HepG2 (cell line): ENCODE results near the gene RNU6-8. TPM values are rescaled to one million over a fixed set of nuclear protein-coding genes. Genes with fewer than 3 reads are reported as not detected.
A peak's percentile ranks its signal among the peaks of the same experiment; 100 is the strongest.

ENCODE experiments used
- ATAC-seq: fragments of 200-7000 bp; cut with Tn5 transposase; 3 replicates; pipeline ENCODE4 v1.9.1; 2020; ENCODE audit warnings: mild to moderate bottlenecking, moderate library complexity
- Bru-seq: library from RNA; stranded (reverse); fragments of 400-500 nt; gene quantifications from one replicate; lab custom pipeline; 2021; lab: Mats Ljungman, UMichigan
- BruChase-seq, 2 experiments: library from RNA; stranded (reverse); fragments of 400-500 nt; gene quantifications; one replicate each; lab custom pipeline; 2021; lab: Mats Ljungman, UMichigan
- BruUV-seq: library from RNA; stranded (reverse); fragments of 400-500 nt; replicated peaks from 2 replicates; lab custom pipeline; 2021; lab: Mats Ljungman, UMichigan
- CTCF ChIA-PET: fragments of 300-600 bp; formaldehyde crosslinking; extraction: SDS; loops from one replicate; lab custom pipeline; 2021; ENCODE audit warnings: low total read pairs, inconsistent platforms, low intra/inter-chr PET ratio; lab: Yijun Ruan, JAX
- POLR2A ChIA-PET: fragments of 350-600 bp; sonication (Branson Sonifier 250); formaldehyde crosslinking; loops from one replicate; lab custom pipeline; 2020; ENCODE audit warnings: antibody characterized with exemption, inconsistent platforms; lab: Yijun Ruan, JAX
- DNase-seq: peaks from one replicate; pipeline ENCODE4 v3.0.0-alpha.2; 2015; ENCODE audit warnings: low spot score
- FAIRE-seq: peaks from 3 replicates; lab custom pipeline; 2011; peaks lifted over from hg19 to GRCh38; lab: Jason Lieb, UNC
- H2AFZ ChIP-seq: one replicate; pipeline ENCODE4 v1.6.1; 2011; ENCODE audit warnings: low read length, inconsistent platforms
- H3K27ac ChIP-seq: fragments of 300-600 bp; 3 replicates; pipeline ENCODE4 v1.8.0; 2011; ENCODE audit warnings: mixed run types, mild to moderate bottlenecking, mixed read lengths, low read length, inconsistent platforms; ENCODE audit not compliant: insufficient read depth; ENCODE audit errors: extremely low read length
- H3K27me3 ChIP-seq, 2 experiments: fragments of 200-600 bp in 1 of 2; 2 replicates in 1 of 2; 3 replicates in 1 of 2; pipeline versions ENCODE4 v1.6.0 to v1.8.0; 2011; ENCODE audit warnings: low read length in 2 of 2, mild to moderate bottlenecking in 2 of 2, moderate library complexity in 2 of 2, inconsistent platforms in 1 of 2; ENCODE audit not compliant: insufficient read depth in 2 of 2, control insufficient read depth in 1 of 2
- H3K36me3 ChIP-seq, 2 experiments: fragments of 200-600 bp in 1 of 2; replicated peaks in 1 of 2; 2 replicates in 1 of 2; 3 replicates in 1 of 2; pipeline versions ENCODE4 v1.5.1 to v1.8.0; 2011; ENCODE audit warnings: low read length in 2 of 2, inconsistent platforms in 1 of 2; ENCODE audit not compliant: insufficient read depth in 2 of 2, control insufficient read depth in 1 of 2
- H3K4me1 ChIP-seq: 2 replicates; pipeline ENCODE4 v1.5.1; 2012; ENCODE audit warnings: low read length, inconsistent platforms; ENCODE audit not compliant: insufficient read depth
- H3K4me2 ChIP-seq: 2 replicates; pipeline ENCODE4 v1.6.0; 2011; ENCODE audit warnings: low read depth, low read length, inconsistent platforms
- H3K4me3 ChIP-seq, 3 experiments: fragments of 200-600 bp in 1 of 3; sonication (generic), shearing (Covaris generic) in 1 of 3; replicated peaks in 1 of 3; 2 replicates each; pipeline ENCODE4 v1.5.1; 2011 to 2016; ENCODE audit warnings: low read length in 3 of 3, inconsistent platforms in 2 of 3, low read depth in 2 of 3, mild to moderate bottlenecking in 2 of 3, control low read depth in 1 of 3, mixed read lengths in 1 of 3; ENCODE audit not compliant: insufficient read depth in 1 of 3
- H3K79me2 ChIP-seq: one replicate; pipeline ENCODE4 v1.6.1; 2011; ENCODE audit warnings: low read length, inconsistent platforms; ENCODE audit not compliant: insufficient read depth
- H3K9ac ChIP-seq: 2 replicates; pipeline ENCODE4 v1.6.0; 2011; ENCODE audit warnings: mild to moderate bottlenecking, low read depth, low read length, inconsistent platforms; ENCODE audit not compliant: insufficient read depth
- H3K9me3 ChIP-seq: 2 replicates; pipeline ENCODE4 v1.5.1; 2012; ENCODE audit warnings: mild to moderate bottlenecking, low read length
- H4K20me1 ChIP-seq: 2 replicates; pipeline ENCODE4 v1.6.0; 2011; ENCODE audit warnings: inconsistent platforms, mild to moderate bottlenecking, low read length, moderate library complexity; ENCODE audit not compliant: insufficient read depth
- KAT2B ChIP-seq: fragments of 150-350 bp; IDR thresholded peaks from 2 replicates; pipeline ENCODE4 v1.6.1; 2014; ENCODE audit warnings: low read depth, low read length, borderline replicate concordance
- KDM3A ChIP-seq: IDR thresholded peaks from 2 replicates; pipeline ENCODE4 v1.6.1; 2018; ENCODE audit warnings: low read depth, missing compliant biosample characterization
- PAWR ChIP-seq: sonication (generic); formaldehyde crosslinking; IDR thresholded peaks from 2 replicates; pipeline ENCODE4 v1.4.0; 2020; ENCODE audit warnings: missing genetic modification reagents, mild to moderate bottlenecking, borderline replicate concordance
- SAFB2 ChIP-seq: sonication (generic); formaldehyde crosslinking; IDR thresholded peaks from 2 replicates; pipeline ENCODE4 v1.5.1; 2020; ENCODE audit warnings: missing genetic modification reagents, low read depth, mild to moderate bottlenecking, borderline replicate concordance
- SMYD3 ChIP-seq: sonication (generic); formaldehyde crosslinking; IDR thresholded peaks from 2 replicates; pipeline ENCODE4 v1.8.1; 2023; ENCODE audit warnings: mild to moderate bottlenecking, missing genetic modification reagents
- TBP ChIP-seq: sonication (generic); formaldehyde crosslinking; IDR thresholded peaks from 2 replicates; pipeline ENCODE4 v1.5.0; 2020; ENCODE audit warnings: missing genetic modification reagents
- ZFP36L1 ChIP-seq: sonication (generic); formaldehyde crosslinking; IDR thresholded peaks from 2 replicates; pipeline ENCODE4 v1.8.0; 2022; ENCODE audit warnings: mild to moderate bottlenecking, missing genetic modification reagents, moderate library complexity
- ZMYM3 ChIP-seq: sonication (generic); formaldehyde crosslinking; IDR thresholded peaks from 2 replicates; pipeline ENCODE4 v1.5.1; 2020; ENCODE audit warnings: mild to moderate bottlenecking, missing genetic modification reagents
- ZNF44 ChIP-seq: sonication (generic); formaldehyde crosslinking; IDR thresholded peaks from 2 replicates; pipeline ENCODE4 v1.5.1; 2020; ENCODE audit warnings: mild to moderate bottlenecking, missing genetic modification reagents
- WGBS: methylation state at CpG from one replicate; pipeline ENCODE4 v1.1.6; 2017; ENCODE audit warnings: low lambda C conversion rate; 5-methylcytosine and 5-hydroxymethylcytosine counted together
- in situ Hi-C: cut with HindIII; loops from 2 replicates; pipeline ENCODE4 v1.10.0; 2017; ENCODE audit warnings: low pct_unique_long_range_greater_than_20kb; ENCODE audit not compliant: extremely low pct_ligation_motif_present
- intact Hi-C: fragments of 100-400 bp; cut with micrococcal nuclease; formaldehyde crosslinking; loops from one replicate; pipeline ENCODE4 v1.10.0; 2022; ENCODE audit not compliant: unreplicated experiment
- long read RNA-seq, 2 experiments: library from RNA in 1 of 2; library from polyadenylated mRNA in 1 of 2; stranded (forward) in 1 of 2; unstranded in 1 of 2; transcript quantifications; one replicate each; pipeline ENCODE4 v2.0.0, GENCODE V29; 2019 to 2022
- polyA minus RNA-seq, 3 experiments: library from RNA; depleted of rRNA, polyadenylated mRNA; stranded (reverse); fragments of >200 nt; gene quantifications; 2 replicates each; pipeline ENCODE4 v1.2.3, GENCODE V29; 2011; ENCODE audit warnings: low replicate concordance in 1 of 3
- polyA plus RNA-seq, 8 experiments: library from polyadenylated mRNA; depleted of rRNA in 3 of 8; stranded (reverse) in 7 of 8; unstranded in 1 of 8; fragments of >200 nt; fragmentation: Illumina TruSeq in 4 of 8; extraction: Trizol in 4 of 8; gene quantifications; 2 replicates each; pipeline versions ENCODE4 v1.2.1 to v1.2.3, GENCODE V29; 2011 to 2016; ENCODE audit warnings: low read depth in 4 of 8, missing spikeins in 1 of 8, mixed read lengths in 1 of 8; ENCODE audit not compliant: insufficient read depth in 1 of 8
- total RNA-seq, 5 experiments: library from RNA; depleted of rRNA; stranded (reverse); fragments of >200 nt; fragmentation: Illumina TruSeq; extraction: Trizol; gene quantifications; 2 replicates each; pipeline ENCODE4 v1.2.3, GENCODE V29; 2016; ENCODE audit warnings: low read depth in 1 of 5
- TF ChIP-seq, protein P1 (sequence below): sonication (generic); formaldehyde crosslinking; IDR thresholded peaks from 2 replicates; pipeline ENCODE4 v1.8.1; 2022; ENCODE audit warnings: low read depth, mild to moderate bottlenecking, missing genetic modification reagents
- TF ChIP-seq, protein P2 (sequence below): sonication (generic); formaldehyde crosslinking; conservative IDR thresholded peaks from 2 replicates; pipeline ENCODE4 v1.4.0; 2020; ENCODE audit warnings: missing genetic modification reagents

The RNU6-8 gene
- total RNA-seq (2016; rRNA removed; fragmentation: Illumina TruSeq; extraction: Trizol) (under 0.01 TPM in 1 of 2 replicates, not detected in the other), polyA plus RNA-seq (2011; rRNA removed) (not detected in 2 replicates), polyA minus RNA-seq (2011; rRNA and poly(A)+ RNA removed; ENCODE audit: low replicate concordance) (under 0.01 TPM in 1 of 2 replicates, not detected in the other), Bru-seq, nascent RNA (percentile 41 among the genes with signal in this experiment), BruChase-seq, experiment 1, labeled RNA remaining after a 6-hour chase (percentile 35 among the genes with signal in this experiment), BruChase-seq, experiment 2, labeled RNA remaining after a 2-hour chase (percentile 55 among the genes with signal in this experiment)
- under 0.01 TPM in 2 replicates for total RNA-seq (2016; cell fraction: cytosol; rRNA removed; fragmentation: Illumina TruSeq; extraction: Trizol; ENCODE audit: low read depth)
- total RNA-seq (2016; cell fraction: insoluble cytoplasmic fraction; rRNA removed; fragmentation: Illumina TruSeq; extraction: Trizol): under 0.01 TPM in 1 of 2 replicates, not detected in the other
- total RNA-seq (2016; cell fraction: membrane; rRNA removed; fragmentation: Illumina TruSeq; extraction: Trizol): under 0.01 TPM in 1 of 2 replicates, not detected in the other
- not detected in 2 replicates for total RNA-seq (2016; cell fraction: nucleus; rRNA removed; fragmentation: Illumina TruSeq; extraction: Trizol)
- polyA plus RNA-seq (2011; cell fraction: cytosol; rRNA removed): not detected in 2 replicates
- polyA plus RNA-seq (2011; cell fraction: nucleus; rRNA removed): not detected in 2 replicates
- polyA plus RNA-seq (2012): not detected in 2 replicates
- not detected in 2 replicates for polyA plus RNA-seq (2016; cell fraction: cytosol; fragmentation: Illumina TruSeq; extraction: Trizol; ENCODE audit: low read depth)
- not detected in 2 replicates for polyA plus RNA-seq (2016; cell fraction: insoluble cytoplasmic fraction; fragmentation: Illumina TruSeq; extraction: Trizol; ENCODE audit: low read depth)
- not detected in 2 replicates for polyA plus RNA-seq (2016; cell fraction: membrane; fragmentation: Illumina TruSeq; extraction: Trizol; ENCODE audit: low read depth)
- not detected in 2 replicates for polyA plus RNA-seq (2016; cell fraction: nucleus; fragmentation: Illumina TruSeq; extraction: Trizol; ENCODE audit: insufficient read depth, low read depth)
- not detected in 2 replicates for polyA minus RNA-seq (2011; cell fraction: cytosol; rRNA and poly(A)+ RNA removed)
- polyA minus RNA-seq (2011; cell fraction: nucleus; rRNA and poly(A)+ RNA removed): not detected in 2 replicates
- long read RNA-seq, experiment 1: 0 reads
- long read RNA-seq, experiment 2, partial matches to known transcripts: 0 of 1 reads
- long read RNA-seq, experiment 2, other reads (novel, unspliced or antisense): 0 of 1 reads

DNA sequence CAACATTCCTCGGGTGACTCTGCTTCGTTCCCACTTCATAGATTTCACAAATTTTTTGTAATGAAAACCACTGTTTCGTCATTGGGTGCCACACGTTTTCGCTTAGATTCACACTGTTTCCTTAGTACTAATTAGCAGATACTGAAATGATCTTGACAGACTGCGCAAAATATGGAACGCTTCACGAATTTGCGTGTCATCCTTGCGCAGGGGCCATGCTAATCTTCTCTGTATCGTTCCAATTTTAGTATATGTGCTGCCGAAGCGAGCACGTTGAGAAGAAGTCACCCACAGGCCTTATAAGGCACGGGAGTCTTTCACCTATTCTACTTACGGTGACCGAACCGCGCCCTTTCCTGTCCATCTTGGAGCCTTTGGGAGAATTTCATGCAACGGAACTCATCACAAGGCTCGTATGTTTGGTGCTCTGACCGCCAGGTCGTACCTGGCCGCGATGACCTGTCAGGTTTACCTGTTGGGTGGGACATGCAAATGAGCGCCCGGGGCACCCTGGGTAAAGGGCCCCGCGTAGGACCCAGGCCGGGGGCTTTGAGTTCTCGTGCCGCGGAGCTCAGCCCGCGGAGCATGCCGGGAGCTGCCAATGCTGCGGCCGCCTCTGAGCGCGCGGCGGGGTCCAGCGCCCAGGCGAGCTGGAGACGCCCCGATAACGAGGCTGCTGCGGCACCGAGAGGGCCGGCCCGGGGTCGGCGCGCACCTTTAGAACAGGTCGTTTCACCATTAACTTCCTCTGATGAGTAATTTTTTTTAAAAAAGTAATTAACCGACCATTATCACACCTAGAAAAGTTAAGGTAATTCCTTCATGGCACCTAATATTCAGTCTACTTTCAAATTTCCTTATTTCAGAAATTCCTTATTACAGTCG lies at the start of gene RNU6-8:
RNU6-8 (minus strand) TSS at position 272 of the 885 bp plus-strand sequence.
- Histone ChIP-seq H3K9me3 (no peaks in the 10 kb centered on the region), H3K36me3 (no peaks in the 10 kb centered on the region), H3K27ac (peak within 1 kb of the TSS; percentile 87), H3K4me1 (peaks cover 21% of the 10 kb centered on the region), H4K20me1 (no peaks in the 10 kb centered on the region), H3K9ac (peak within 1 kb of the TSS; percentile 91), H3K79me2 (no peaks in the 10 kb centered on the region), H2AFZ (peak within 1 kb of the TSS; percentile 99), H3K4me2 (peak within 1 kb of the TSS; percentile 97), H3K4me3 (peak within 1 kb of the TSS; percentile 69 to 81 (median 75)), H3K27me3 (no peaks in the 10 kb centered on the region; a peak in 1 of 5 replicates)
- BruUV-seq: no TSS peak
- ChIA-PET CTCF (no interaction called here), POLR2A (interaction anchor here (0.6 to 3.0 kb wide), 9 partner anchors 10 to 1658 kb away, joined by 3 to 89 read pairs (median 6); partner anchors contain the start of genes ARHGAP5, DTD2 and HEATR5A)
- FAIRE-seq (peak; percentile 32), DNase-seq (peak; percentile 96), ATAC-seq (peak; percentile 84)
- intact Hi-C loops: loop anchor here (1.0 to 10.0 kb wide), 9 partner anchors 22 to 1644 kb away; partner anchors contain the start of genes DTD2, G2E3, HECTD1 and NUBPL
- WGBS: under 1% methylated on average over 57 of the region's 57 CpGs
- in situ Hi-C loops: loop anchor here (5.0 kb wide), 1 partner anchor 126 kb away; the partner anchor contains the start of gene ARHGAP5
- peak; percentile 48; the same call in 1 of the 2 replicates for TF ChIP-seq ZFP36L1 (CRISPR knock-in tag)
- TF ChIP-seq KDM3A (CRISPR knock-in tag): peak; percentile 99
- peak; percentile 43; the same call in 1 of the 2 replicates for TF ChIP-seq ZMYM3
- TF ChIP-seq, protein P1, sequence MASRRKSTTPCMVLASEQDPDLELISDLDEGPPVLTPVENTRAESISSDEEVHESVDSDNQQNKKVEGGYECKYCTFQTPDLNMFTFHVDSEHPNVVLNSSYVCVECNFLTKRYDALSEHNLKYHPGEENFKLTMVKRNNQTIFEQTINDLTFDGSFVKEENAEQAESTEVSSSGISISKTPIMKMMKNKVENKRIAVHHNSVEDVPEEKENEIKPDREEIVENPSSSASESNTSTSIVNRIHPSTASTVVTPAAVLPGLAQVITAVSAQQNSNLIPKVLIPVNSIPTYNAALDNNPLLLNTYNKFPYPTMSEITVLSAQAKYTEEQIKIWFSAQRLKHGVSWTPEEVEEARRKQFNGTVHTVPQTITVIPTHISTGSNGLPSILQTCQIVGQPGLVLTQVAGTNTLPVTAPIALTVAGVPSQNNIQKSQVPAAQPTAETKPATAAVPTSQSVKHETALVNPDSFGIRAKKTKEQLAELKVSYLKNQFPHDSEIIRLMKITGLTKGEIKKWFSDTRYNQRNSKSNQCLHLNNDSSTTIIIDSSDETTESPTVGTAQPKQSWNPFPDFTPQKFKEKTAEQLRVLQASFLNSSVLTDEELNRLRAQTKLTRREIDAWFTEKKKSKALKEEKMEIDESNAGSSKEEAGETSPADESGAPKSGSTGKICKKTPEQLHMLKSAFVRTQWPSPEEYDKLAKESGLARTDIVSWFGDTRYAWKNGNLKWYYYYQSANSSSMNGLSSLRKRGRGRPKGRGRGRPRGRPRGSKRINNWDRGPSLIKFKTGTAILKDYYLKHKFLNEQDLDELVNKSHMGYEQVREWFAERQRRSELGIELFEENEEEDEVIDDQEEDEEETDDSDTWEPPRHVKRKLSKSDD (CRISPR knock-in tag): no peak; the same call in 1 of the 2 replicates
- TF ChIP-seq KAT2B: no peak
- peak; percentile 47; the same call in 1 of the 2 replicates for TF ChIP-seq ZNF44 (CRISPR knock-in tag)
- TF ChIP-seq TBP: peak; percentile 94; the same call in 1 of the 2 replicates
- TF ChIP-seq PAWR (CRISPR knock-in tag): peak; percentile 97
- TF ChIP-seq SMYD3 (CRISPR knock-in tag): peak; percentile 98
- TF ChIP-seq SAFB2: peak; percentile 74; the same call in 1 of the 2 replicates
- TF ChIP-seq, protein P2, sequence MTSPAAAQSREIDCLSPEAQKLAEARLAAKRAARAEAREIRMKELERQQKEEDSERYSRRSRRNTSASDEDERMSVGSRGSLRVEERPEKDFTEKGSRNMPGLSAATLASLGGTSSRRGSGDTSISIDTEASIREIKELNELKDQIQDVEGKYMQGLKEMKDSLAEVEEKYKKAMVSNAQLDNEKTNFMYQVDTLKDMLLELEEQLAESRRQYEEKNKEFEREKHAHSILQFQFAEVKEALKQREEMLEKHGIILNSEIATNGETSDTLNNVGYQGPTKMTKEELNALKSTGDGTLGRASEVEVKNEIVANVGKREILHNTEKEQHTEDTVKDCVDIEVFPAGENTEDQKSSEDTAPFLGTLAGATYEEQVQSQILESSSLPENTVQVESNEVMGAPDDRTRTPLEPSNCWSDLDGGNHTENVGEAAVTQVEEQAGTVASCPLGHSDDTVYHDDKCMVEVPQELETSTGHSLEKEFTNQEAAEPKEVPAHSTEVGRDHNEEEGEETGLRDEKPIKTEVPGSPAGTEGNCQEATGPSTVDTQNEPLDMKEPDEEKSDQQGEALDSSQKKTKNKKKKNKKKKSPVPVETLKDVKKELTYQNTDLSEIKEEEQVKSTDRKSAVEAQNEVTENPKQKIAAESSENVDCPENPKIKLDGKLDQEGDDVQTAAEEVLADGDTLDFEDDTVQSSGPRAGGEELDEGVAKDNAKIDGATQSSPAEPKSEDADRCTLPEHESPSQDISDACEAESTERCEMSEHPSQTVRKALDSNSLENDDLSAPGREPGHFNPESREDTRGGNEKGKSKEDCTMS (CRISPR knock-in tag): no peak; the same call in 1 of the 2 replicates
